Medulla oblongata (tissue), 1 donor: Measurements from ENCODE around the gene KCNQ1.

Source experiments
- DNase-seq: peaks from one replicate; pipeline ENCODE4 v3.0.0-alpha.2; 2015; ENCODE audit errors: extremely low spot score

KCNQ1 gene

DNA sequence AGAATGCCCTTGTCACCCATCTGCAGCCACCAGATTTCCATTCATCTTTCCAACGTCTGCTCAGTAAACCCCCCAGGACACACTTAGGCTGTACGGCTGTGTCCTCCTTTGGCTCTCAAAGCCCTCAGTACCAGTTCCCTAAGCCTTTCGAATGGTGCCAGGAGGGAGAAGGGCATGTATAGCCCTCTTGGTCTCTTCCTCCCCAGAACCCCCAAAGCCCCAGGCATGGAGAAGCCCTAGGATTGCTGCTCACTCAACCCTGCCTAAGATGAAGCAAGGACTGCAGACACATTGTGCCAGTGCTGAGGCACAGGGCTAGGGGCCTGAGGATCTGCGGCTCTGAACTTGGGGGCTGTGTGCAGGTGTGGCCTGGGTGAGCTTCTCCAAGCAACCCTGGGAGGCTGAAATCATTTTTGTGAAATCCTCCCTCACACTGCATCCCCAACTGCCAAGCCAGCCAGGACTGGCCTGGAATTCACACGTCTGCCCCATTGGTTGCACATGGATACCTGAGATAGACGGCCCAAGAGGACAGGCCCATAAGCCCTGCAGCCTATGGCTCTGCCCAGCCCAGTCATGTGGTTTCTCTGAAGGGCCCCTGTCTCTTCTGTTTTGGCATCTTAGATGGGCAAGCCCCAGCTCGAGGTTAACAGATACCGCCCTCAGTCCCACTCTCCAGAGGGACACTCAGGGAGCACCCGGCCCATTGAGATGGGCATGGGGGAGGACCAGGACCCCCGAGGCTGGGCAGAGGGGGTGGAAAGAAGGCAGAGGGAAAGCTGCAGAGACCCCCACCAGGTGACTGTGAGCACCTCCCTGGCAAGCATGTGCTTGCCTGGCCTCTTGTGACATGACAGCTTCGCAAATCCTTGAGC is 221.0 kb downstream of the KCNQ1 start:
- no peak for DNase-seq

DNA sequence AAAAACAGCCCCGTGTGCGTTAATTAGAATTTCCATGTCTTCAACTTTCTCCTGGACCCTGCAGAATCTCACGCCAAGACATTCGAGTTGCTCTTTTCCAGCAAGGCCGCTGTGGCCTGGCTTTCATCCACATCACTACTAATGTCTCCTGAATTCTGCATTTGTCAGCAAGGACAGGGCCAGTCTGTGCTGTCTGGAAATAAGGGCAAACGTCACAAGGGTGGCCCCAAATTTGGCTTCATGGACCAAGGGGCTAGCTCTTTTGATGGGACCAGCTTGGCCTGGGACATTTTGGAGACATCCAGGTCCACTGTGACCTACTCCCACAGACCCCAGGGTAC is 221.6 kb downstream of the KCNQ1 start:
- no peak for DNase-seq

DNA sequence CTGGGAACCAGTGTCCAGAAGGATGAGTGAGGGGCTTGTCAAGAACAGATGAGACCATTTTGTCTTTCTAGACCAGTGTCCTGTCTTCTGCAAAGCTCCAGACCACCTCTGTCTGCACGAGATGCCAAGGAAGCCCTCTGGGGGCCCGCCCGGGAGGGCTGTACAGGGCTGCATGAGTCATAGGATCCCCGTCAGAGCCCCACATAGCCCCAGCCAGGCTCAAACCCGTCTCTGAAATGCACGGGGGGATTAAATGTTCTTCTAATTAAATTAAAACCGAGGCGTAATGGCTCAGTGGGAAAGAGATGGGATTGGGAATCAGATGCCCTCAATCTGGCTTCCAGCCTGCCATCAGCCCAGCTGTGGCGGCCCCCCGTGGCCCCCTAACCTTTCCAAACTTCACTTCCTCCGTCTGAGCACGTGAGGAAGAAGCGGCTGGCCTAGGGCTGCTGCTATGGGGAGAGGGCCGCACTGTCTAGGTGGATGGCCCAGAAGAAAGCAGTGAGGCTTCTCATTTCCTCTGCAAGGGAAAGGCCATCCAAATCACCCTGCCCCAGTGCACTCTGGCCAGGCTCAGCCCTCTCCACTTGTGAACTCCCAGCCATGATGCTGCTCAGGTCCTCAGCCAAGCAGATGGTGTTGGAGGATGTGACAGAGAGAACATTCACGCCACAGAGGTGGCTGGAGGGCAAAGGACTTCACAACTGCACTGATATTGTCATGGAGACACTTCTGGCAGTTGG is 222.2 kb downstream of the KCNQ1 start:
- DNase-seq: no peak

DNA sequence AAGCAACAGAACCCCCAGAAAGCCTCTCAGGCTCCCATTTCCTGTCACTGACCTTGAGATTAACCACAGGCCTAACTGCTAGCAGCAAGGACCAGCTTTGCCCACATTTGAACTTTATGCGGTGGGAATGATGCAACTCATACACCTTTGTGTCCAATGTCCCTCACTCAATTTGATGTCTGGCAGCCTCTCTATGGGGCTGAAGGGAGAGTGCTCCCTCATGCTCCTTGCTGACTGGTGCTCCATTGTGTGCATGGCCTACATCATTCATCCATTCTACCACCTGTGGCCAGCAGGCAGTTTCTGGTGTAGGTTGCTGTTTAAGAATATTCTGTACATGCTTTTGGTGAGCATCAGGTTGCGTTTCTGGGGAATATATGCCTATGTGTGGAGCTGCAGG is 223.1 kb downstream of the KCNQ1 start:
- no peak for DNase-seq

DNA sequence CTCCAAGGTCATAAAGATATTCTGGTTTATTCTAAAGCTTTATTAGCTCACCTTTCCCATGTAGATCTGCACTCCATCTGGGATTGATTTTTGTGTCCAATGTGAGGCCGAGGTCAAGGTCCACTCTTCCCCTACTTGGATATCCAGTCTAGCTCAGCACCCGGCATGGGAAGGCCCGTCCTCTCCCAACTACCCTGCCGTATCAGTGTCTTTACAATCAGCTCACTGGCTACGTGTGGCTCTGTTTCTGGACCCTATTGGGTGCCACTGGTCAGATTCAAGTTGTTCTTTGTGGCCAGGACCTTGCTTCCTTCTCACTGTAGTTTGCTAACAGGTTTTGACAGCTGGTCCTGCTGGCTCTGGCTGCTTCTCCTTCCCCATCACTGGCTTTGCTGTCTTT is 224.1 kb downstream of the KCNQ1 start:
- no peak for DNase-seq

DNA sequence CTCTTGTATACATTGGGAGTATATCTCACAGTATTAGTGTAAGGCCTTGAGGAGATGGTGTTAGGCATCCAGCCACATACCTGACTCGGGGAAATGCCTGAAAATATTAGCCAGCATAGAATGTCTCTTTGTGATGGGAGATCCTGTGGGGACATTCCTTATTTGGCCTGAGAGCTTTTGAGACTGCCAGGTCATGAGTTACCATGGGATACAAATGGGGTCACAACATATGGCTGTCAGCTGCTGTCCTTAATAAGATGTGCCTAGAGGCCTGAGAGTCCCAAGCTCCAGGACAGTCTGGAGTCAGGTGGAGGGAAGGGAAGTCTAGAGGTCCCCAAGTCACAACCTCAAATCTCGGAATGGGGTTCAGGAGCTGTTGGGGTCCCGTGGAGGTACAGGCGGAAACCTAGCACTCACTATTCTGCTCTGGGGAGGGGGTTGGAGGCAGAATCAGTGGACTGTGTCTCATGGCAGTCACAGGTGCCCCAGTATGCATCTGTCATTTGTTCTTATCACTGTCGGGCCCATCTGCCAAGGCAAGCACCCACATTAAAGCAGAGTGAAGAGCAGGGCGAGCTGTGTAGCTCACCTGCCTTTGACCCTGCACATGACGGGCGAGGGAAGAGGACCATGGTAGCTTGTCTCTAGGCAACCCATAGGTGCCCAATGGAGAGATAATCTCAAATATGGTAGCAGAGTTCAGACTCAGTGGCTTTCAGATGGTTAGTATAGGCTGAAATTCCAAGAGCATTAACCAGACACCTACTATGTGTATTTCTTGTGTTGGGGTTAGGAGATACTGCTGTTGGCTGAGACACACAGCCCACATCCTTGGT is 225.0 kb downstream of the KCNQ1 start:
- DNase-seq: no peak

DNA sequence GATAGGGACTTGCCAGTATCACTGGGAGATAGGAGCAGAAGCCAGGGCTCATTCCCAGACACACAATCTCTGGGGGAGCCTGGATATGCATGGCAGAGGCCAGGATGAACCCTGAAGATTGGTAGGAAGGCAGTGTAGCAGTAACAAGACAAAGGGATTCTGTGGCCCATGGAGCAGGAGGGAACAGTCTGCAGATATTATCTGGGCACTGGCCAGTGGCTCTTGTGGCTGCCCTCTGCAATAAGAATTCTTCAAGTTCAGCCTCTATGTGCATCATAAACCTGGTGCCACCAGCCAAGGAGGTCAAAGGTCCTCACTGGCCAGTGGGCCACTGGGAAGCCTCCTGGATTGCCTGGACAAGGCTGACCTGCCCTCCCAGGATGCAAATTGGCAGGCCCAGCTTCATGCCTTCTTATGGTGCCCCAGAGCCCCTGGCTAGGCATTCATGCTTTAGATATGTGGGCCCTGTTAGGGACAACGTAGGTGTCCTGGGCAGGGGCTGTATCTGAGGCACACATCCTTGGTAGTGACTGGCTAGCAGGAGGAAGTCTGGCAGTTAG is 225.8 kb downstream of the KCNQ1 start:
- no peak for DNase-seq

DNA sequence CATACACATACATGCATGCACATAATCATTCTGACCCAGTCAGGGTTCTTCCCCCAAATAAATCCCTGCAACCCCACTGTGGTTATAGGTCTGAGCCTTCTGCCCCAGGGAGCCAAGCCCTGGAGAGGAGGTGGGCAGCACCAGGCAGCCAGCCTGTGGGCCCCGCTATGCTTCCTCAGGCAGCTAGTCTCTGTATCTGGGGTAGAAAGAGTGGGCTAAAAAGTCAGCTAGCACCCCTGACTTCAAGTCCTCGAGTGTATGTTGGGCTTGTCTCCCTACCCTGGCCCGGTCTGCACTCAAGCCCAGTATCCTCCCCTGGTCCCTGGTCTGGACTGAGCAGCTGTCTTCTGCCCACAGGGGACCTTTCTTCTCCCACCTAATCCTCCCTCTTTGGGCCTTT is 226.9 kb downstream of the KCNQ1 start:
- no peak for DNase-seq

DNA sequence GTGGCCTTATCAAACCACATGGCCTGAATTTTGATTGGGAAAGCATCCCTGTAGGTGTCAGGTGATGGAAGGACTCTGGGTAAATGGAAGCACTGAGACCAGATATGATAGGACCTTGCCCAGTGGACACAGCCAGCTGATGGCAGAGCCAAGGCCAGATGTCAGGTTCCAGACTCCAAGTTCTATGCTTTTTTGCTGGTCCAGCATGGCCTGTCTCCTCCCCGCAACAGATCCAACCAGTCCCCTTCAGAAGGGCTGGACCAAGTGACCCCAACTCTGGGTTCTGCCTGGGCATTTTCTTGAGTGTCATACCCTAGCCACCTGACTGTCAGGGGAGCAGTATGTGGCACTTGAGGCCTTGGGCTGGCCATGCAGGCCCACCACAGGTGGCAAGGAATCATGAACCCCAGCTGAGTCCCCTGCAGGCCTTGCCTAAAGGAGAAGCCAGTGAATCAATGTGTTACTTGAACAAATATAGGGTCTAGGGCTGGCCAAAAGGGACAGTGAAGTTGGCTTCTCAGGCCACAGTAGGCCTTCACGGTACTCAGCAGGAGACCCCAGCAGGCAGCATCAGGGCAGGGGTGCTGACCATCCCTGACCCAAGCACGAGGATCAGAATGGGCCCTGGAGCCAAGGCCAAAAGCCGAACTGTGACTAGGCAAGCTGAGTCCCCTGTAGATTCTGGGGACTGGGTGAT is 227.9 kb downstream of the KCNQ1 start:
- no peak for DNase-seq

DNA sequence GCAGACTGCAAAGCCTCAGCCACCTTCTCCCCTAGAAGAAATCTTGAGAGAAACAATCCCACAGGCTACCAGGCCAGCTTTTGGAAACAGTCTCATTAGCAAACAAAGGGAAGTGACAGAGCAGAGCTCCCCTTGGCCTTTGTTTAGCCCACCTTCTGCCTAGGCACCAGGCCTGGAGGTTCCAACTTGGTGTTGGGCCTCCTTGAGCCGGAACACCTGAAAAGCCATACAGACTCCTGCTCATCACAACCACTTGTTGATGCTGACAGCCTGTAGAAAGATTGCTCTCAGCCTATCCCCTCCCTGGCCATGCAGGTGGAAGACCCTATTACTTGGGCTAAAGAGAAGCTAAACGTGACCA is 228.4 kb downstream of the KCNQ1 start:
- no peak for DNase-seq

DNA sequence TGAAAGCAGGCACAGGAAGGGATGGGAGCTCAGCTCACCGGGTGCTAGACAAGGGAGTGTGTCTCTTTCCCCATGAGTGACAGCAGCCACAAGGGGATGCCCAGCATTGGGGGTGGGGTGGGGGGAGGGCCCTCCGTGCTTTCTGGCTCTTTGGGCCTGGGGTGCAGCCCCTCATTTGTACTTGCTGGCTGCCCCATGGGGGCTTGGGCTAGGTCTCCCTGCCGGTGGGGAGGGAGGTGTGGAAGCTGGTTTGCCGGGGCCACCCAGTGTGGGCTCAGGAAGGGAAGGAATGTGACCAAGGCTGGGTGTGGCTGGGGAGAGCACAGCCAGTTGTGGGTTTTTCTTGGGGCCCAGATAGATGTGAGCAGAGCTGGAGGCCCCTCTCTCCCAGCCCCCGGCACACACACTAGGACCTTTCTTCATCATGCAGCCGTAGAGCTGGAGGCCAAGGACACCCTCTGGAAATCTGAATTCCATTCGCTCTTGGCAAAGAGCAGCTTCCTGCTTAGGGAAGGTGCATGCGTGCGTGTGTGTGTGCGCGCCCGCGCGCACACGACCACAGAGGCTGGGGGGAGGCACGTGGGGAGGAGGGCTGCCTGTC is 229.2 kb downstream of the KCNQ1 start:
- no peak for DNase-seq

DNA sequence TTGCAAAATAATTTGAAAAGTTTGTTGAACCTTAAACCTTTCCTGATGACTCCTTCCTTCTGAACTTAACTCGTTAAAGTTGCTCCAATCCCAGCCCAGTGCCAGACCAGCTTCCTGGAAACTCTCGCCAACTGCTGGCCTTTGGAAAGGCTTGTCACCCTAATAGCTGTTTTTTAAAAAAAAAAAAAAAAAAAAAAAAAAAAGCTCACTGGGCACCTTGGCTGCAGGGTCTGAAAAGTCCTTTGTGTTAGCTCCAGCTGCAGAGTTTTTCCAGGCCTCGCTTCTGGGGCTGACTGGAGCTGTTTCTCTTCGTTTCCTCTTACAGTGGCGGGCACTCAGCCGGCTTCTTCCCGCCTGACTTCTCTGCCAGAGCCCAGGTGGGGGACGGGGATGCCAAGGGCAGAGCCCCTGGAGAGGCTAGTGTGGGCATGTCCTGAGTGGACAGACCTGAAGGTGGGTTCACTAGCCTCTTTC is 229.9 kb downstream of the KCNQ1 start:
- DNase-seq: peak; percentile 73

DNA sequence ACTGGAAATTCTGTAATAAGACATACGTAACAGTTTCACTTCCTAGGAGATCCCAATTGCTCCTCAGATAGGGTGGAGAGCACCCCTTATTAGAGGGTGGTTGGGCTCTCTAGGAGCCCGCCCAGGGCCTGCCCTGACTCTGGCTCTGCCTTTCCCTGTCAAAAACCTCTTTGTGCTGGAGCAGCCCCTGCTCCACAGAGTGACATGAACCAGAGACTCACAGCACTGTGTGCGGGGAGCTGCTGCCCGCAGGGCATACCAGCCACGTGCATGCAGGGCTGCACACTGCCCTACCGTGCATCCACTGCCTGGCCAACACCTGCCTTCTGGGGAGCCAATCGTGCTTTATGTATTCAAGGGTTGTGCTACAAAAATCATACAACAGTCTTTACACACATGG is 230.7 kb downstream of the KCNQ1 start:
- peak; percentile 62 for DNase-seq

DNA sequence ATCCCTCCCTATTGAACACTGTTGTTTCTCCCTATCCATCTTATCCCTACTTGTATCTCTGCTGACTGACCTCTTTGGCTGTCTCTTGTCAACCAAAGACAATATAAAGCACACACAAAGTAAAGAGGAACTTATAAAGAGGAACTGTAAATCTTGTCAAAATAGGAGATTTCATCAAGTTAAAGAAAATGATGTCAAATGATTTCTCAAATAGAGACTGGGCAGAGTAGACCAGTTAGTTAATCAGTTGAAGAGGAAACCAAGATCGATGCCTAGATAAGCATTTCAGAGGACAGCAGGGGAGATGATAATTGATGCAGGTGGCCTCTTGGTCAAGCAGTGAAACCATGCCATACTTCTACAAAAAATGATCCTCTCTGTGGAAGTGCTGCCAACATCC is 232.3 kb downstream of the KCNQ1 start:
- no peak for DNase-seq

DNA sequence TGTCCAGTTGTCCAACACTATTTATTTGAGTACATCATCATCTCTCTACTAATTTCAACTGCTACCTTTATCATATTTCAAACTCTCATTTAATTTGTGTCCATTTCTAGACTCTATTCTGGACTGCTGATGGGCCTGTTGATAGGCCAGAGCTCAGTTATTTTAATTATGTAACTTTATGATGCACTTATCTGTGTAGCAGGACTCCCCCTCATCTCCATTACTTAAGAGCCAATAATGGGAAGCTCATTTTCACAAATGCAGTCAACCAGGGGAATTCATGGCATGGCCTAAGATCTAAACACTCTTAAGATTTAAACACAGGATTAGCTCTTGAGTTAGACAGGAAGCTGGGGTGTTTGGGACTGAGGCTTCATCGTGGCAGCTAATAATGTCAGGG is 233.6 kb downstream of the KCNQ1 start:
- no peak for DNase-seq

DNA sequence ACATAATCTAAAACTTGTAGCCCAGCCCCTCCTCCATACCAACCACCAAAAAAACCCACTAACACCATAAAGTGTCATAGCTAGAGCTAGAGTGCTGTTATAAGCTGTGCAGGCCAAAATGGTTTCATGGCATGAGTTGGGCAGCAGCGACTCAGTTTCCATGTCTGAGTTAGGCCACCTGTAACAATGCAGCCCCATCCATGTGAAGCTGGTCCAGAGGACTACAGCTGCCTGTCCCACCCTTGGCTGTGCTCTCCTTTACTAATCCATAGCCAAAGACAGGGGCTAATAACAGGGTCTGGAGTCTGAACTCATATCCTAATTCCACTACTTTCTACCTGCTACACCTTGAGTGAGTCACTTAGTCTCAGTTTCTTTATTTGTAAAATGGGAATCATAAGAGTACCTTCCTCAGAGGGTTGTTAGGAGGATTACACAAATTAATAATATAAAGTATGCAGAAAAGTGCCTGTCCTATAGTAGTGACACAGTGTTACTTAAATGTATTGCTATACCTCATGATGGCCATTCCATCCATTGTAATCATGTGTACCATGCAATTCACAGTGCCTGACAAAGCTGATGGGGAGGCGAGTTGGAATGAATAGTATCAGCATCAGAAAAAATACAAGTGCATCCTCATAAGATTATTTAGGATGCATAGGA is 234.3 kb downstream of the KCNQ1 start:
- DNase-seq: no peak

DNA sequence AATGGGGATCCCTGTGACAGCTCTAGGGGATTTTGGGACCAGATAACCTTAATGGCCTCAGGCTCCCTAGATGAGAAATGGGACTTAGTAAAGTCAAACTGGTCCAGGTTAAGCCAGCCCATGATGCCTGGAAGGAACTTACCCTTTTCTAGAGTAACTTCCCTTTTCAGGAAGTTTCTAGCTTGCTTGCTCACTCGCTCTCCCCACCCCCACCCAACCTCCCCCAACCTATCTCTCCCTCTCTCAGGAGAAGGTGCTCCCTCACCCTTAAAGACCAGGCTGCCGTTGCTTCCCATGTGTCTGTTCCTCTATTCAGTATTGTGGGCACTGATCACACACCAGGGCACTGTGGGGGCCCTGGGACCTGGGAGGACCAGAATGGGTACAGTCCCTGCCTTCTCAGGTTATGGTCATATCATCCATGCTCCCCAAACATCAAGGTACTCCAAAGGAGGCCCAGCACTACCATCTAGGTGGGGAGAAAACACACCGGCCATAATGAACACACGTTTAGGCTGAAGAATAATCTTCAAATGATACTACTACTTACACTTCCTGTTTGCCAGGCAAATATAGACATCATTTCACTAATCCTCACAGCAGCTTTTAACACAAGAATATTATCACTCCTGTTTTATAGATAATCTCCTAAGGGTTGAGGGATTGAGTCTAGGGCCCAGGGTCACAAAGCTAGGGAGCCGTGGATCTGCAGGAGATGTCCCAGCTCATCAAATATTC is 236.8 kb downstream of the KCNQ1 start:
- DNase-seq: no peak

DNA sequence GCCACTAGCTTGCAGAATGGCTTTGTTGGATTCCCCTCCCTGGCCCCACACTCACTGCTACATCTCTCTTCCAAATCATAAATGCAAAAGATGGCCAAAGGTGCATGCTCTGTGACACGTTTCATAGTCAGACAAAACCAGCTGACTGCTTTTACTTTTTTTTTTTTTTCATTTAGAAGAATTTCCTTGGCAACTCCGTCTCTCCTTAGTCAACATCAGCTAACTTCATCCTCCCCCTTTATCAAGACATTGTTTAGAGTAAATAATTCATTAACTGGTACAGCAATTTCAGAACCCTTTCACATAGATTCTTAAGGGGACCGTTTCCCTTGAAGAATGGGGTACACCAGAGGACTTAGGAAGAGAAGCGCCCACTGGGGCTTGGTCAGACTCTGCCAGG is 239.0 kb downstream of the KCNQ1 start:
- DNase-seq: no peak

DNA sequence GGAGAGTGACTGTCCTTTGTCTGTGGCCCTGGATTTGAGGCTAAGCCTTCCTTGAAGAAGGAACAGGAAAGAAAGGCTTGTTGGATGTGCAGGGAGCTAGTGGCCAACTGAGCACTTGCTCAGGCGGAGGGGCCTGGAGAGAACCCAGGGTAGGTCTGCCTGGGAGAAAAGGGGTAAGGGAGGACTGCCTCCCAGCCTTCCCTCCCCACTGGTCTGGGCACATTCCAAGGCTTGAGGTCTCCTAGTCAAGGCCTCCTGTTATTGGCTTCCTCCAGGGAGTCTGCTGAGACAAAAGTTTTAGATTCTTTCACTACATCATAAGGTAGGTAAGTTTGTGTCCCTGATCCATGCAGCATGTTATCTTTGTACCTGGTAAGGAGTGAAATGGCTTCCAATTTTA is 239.8 kb downstream of the KCNQ1 start:
- no peak for DNase-seq

DNA sequence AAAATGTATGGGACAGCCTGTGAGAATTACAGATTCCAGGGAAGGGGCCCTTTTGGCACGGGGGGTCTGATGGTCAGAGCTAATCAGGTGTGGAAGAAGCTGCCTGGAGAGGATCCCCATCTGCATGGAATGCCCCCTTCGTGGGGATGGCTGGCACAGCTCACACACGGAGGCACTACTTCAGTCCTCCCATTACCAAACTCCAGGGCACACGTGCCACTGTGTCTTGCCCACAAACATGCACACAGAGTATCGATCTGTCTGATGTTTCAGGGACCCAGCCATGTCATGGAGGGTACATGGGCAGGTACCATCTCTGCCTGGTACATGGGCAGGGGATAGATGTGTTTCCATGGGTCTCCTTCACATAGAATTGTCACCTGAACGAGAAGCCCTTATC is 240.2 kb downstream of the KCNQ1 start:
- no peak for DNase-seq
